ENCODE measurements around the gene AMOTL2.

DNA sequence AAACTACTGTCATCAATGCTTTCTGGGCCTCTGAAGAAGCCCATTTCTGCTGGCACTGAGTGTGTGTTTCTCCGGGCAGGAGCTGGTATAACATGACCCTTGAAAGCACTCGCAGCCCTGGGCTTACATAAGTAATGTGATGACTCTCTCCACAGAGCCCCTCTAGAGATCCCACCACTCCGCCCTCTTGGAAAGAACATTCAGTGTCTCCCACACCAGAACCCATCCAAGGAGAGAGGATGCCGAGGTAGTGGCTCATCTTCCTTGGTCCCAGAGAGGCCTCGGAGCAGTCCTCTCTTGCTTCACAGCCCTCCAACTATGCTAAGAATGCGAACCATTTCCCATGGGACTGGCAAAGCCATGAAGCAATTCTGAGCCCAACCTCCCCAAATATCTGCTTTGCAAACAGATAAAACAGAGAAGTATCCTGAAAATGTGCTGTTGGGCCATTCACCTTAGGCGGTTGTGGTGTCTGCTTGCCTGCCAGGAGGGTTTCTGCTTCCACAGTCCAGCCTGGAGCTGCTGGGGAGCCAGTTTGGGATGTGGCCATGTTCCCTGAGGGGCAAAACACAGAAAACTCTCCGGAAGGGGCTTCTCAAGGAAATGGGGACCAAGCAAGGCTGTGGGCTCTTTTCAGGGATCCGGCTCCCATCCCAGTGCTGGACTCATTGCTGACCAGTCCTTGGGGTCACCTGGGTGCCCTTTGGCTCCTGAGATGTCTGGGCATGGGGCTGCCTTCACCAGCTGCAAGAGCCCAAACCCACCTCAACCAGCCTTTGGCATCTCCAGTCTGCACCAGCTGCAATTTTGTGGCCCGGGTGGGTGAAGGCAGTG, 47.3 kb downstream of the AMOTL2 start:
- TF ChIP-seq, protein P1, sequence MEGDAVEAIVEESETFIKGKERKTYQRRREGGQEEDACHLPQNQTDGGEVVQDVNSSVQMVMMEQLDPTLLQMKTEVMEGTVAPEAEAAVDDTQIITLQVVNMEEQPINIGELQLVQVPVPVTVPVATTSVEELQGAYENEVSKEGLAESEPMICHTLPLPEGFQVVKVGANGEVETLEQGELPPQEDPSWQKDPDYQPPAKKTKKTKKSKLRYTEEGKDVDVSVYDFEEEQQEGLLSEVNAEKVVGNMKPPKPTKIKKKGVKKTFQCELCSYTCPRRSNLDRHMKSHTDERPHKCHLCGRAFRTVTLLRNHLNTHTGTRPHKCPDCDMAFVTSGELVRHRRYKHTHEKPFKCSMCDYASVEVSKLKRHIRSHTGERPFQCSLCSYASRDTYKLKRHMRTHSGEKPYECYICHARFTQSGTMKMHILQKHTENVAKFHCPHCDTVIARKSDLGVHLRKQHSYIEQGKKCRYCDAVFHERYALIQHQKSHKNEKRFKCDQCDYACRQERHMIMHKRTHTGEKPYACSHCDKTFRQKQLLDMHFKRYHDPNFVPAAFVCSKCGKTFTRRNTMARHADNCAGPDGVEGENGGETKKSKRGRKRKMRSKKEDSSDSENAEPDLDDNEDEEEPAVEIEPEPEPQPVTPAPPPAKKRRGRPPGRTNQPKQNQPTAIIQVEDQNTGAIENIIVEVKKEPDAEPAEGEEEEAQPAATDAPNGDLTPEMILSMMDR (conservative IDR thresholded peaks at IDR 0.05; ENCODE audit: low read depth, low read length), result no peak
- TF ChIP-seq EZH2 (IDR thresholded peaks at IDR 0.05; ENCODE audit: borderline replicate concordance, low read depth, low read length, poor library complexity, severe bottlenecking), result no peak

Data from A673 (cell line).